Pancreas (tissue), 10 donors: ENCODE measurements around the gene SULT2B1. TPM values are rescaled to one million over a fixed set of nuclear protein-coding genes. Genes with fewer than 3 reads are reported as not detected.

Source experiments
- ATAC-seq, 4 donors: fragments of 200-7000 bp; cut with Tn5 transposase; one replicate each; pipeline versions ENCODE4 v1.8.0 to v1.9.1; 2020; ENCODE audit warnings: mild to moderate bottlenecking in 4 of 4, moderate library complexity in 4 of 4
- DNase-seq, 6 donors: peaks; one replicate each; pipeline ENCODE4 v3.0.0-alpha.2; 2020
- FAIRE-seq: peaks from 2 replicates; lab custom pipeline; 2012; peaks lifted over from hg19 to GRCh38; lab: Jason Lieb, UNC
- H3K27ac ChIP-seq, 4 donors: fragments of 200-600 bp; sonication (generic); 1 replicate in 3 of 4; 2 replicates in 1 of 4; pipeline versions ENCODE4 v1.5.0 to v1.8.0; 2020
- H3K27me3 ChIP-seq, 4 donors: fragments of 200-600 bp; one replicate each; pipeline ENCODE4 v1.8.0; 2021
- H3K36me3 ChIP-seq, 3 donors: fragments of 200-600 bp; sonication (generic) in 1 of 3; one replicate each; pipeline versions ENCODE4 v1.5.0 to v1.8.0; 2020 to 2021
- H3K4me1 ChIP-seq, 3 donors: fragments of 200-600 bp; one replicate each; pipeline ENCODE4 v1.8.0; 2021
- H3K4me3 ChIP-seq, 4 donors: fragments of 200-600 bp; sonication (generic) in 2 of 4; one replicate each; pipeline versions ENCODE4 v1.5.0 to v1.8.0; 2020 to 2021
- H3K9me3 ChIP-seq, 4 donors: fragments of 200-600 bp; one replicate each; pipeline ENCODE4 v1.8.0; 2021
- CTCF ChIP-seq, 4 donors: fragments of 200-600 bp; sonication (generic) in 3 of 4; IDR thresholded peaks; one replicate each; pipeline versions ENCODE4 v1.5.0 to v1.8.0; 2021; ENCODE audit warnings: antibody characterized with exemption in 4 of 4
- WGBS, 2 donors: extraction: QIAGEN DNeasy Blood & Tissue Kit; methylation state at CpG; one replicate each; pipeline ENCODE4 v1.1.7; 2013; 5-methylcytosine and 5-hydroxymethylcytosine counted together
- intact Hi-C, 3 donors: fragments of 100-400 bp; cut with DNase I; formaldehyde crosslinking; loops; one replicate each; pipeline versions ENCODE4 v1.11.1 to v1.14.2; 2022
- polyA plus RNA-seq, 2 donors: library from polyadenylated mRNA; stranded (reverse); fragments of 200-250 nt; gene quantifications; one replicate each; pipeline ENCODE4 v1.2.3, GENCODE V29; 2013
- total RNA-seq, 6 donors: library from RNA; stranded (reverse); fragmentation: NEBNext Ultra II Directional in 4 of 6; extraction: Animal tissue kit (Norgen Biotek cat#: 25700) in 4 of 6; gene quantifications; one replicate each; pipeline versions ENCODE4 v1.2.1 to v1.2.4, GENCODE V29; 2021 to 2023
- donor health status: healthy with polysubstance abuse.
- donor health status: DM: no; HTN: no; CAD: no; lungs with moderate emphysema.
- donor health status: DM: no; HTN: no; CAD: no.
- donor health status: control.
- donor health status: control.
- donor health status: Bipolar disorder and iron deficiency.
- donor health status: DM: yes; HTN: yes; CAD: no.
- donor health status: DM: no; HTN: no; CAD: no.
- donor health status: DM: no; HTN: no; CAD: no.
- donor health status: DM: yes; HTN: yes; CAD: no.

Gene SULT2B1
- total and polyA plus RNA-seq, 8 donors = 0.32 to 1.7 (median 0.62) TPM; not detected in 1

- Histone ChIP-seq H3K36me3 (no peaks in the 10 kb centered on the region), H3K4me3 (no peak overlapping the region), H3K27ac (no peak overlapping the region), H3K27me3 (no peaks in the 10 kb centered on the region), H3K9me3 (peaks cover 0 to 4% (median 0%) of the 10 kb centered on the region in 4 donors), H3K4me1 (no peaks in the 10 kb centered on the region)
- DNase-seq = no peak
- ATAC-seq = no peak
- 93 to 96% methylated on average over 5 of the region's 5 CpGs for WGBS, 2 donors
- FAIRE-seq = no peak
- TF ChIP-seq CTCF (IDR thresholded peaks at IDR 0.05) = no peak
- intact Hi-C loops = no loop called here
Observed at GRCh38 chr19:48524732-48525131, 27.2 kb upstream of the SULT2B1 start.

GRCh38 chr19:48529156-48529555 is 22.8 kb upstream of the SULT2B1 start:
- 91 to 95% methylated on average over 4 of the region's 4 CpGs for WGBS, 2 donors
- no peak for FAIRE-seq
- no peak overlapping the region for H3K27ac ChIP-seq
- peaks cover 0 to 4% (median 0%) of the 10 kb centered on the region in 4 donors for H3K9me3 ChIP-seq
- no peak for TF ChIP-seq CTCF (IDR thresholded peaks at IDR 0.05)
- no peaks in the 10 kb centered on the region for H3K27me3 ChIP-seq
- no peak for ATAC-seq
- H3K36me3 ChIP-seq = no peaks in the 10 kb centered on the region
- intact Hi-C loops = no loop called here
- DNase-seq = no peak
- no peaks in the 10 kb centered on the region for H3K4me1 ChIP-seq
- no peak overlapping the region for H3K4me3 ChIP-seq

GRCh38 chr19:48530066-48530720 is 21.8 kb upstream of the SULT2B1 start:
- Histone ChIP-seq H3K9me3 (peaks cover 0 to 4% (median 0%) of the 10 kb centered on the region in 4 donors), H3K27ac (no peak overlapping the region), H3K36me3 (no peaks in the 10 kb centered on the region), H3K4me1 (no peaks in the 10 kb centered on the region), H3K27me3 (no peaks in the 10 kb centered on the region), H3K4me3 (no peak overlapping the region)
- TF ChIP-seq CTCF (IDR thresholded peaks at IDR 0.05) = no peak
- intact Hi-C loops = no loop called here
- DNase-seq = no peak
- no peak for FAIRE-seq
- ATAC-seq = no peak
- 49 to 61% methylated on average over 20 of the region's 20 CpGs for WGBS, 2 donors

GRCh38 chr19:48530770-48531169 is 21.2 kb upstream of the SULT2B1 start:
- DNase-seq = no peak
- Histone ChIP-seq H3K9me3 (peaks cover 0 to 4% (median 0%) of the 10 kb centered on the region in 4 donors), H3K4me1 (no peaks in the 10 kb centered on the region), H3K36me3 (no peaks in the 10 kb centered on the region), H3K4me3 (no peak overlapping the region), H3K27ac (no peak overlapping the region), H3K27me3 (no peaks in the 10 kb centered on the region)
- FAIRE-seq = no peak
- no peak for ATAC-seq
- intact Hi-C loops = no loop called here
- 40 to 41% methylated on average over 6 of the region's 6 CpGs for WGBS, 2 donors
- TF ChIP-seq CTCF (IDR thresholded peaks at IDR 0.05) = no peak

GRCh38 chr19:48533770-48534169 is 18.2 kb upstream of the SULT2B1 start:
- no peak for TF ChIP-seq CTCF (IDR thresholded peaks at IDR 0.05)
- Histone ChIP-seq H3K27ac (no peak overlapping the region), H3K4me1 (no peaks in the 10 kb centered on the region), H3K9me3 (no peaks in the 10 kb centered on the region), H3K4me3 (no peak overlapping the region), H3K27me3 (no peaks in the 10 kb centered on the region), H3K36me3 (no peaks in the 10 kb centered on the region)
- 69 to 84% methylated on average over 10 of the region's 10 CpGs for WGBS, 2 donors
- FAIRE-seq = no peak
- intact Hi-C loops = no loop called here
- no peak for ATAC-seq
- DNase-seq = no peak
